Measurements from ENCODE around the gene C1QTNF12.

DNA sequence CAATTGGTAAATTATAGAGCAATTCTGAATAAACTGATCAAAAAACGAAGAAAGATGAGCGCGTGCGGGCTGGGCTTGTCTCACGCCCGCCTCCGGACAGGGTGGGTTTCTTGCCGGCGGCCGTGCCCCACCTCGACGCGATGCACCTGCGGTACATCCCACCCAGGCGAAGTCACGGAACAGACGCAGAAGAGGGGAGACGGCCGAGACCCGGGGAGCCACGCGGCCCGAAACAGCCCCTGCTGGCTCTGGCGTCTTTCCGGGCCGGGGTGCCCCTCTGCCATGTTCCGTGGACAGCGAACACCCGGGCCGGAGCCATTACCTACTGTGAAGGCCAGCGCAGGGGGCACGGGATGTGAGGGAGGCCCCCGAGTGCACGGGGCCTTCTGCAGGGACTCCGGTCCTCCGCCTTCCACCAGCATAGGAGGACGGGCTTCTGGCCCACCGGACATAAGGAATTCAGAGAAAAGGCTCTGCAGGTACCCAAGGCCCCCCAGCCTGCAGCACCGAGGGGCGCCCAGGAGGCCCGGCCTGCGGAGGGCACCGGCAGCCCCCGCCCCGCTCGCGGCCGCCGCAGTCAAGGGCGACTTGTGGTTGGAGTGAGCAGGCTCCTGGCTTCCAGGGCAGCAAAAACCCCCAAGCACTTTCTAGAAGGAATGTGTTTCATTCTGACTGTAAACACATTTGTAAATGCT is 7.6 kb upstream of the C1QTNF12 start:
- TF ChIP-seq EZH2 (IDR thresholded peaks at IDR 0.05; ENCODE audit: low read depth, low read length, severe bottlenecking) (no peak), MAX (IDR thresholded peaks at IDR 0.05) (no peak), TCF12 (IDR thresholded peaks at IDR 0.05; ENCODE audit: low read depth, low read length) (no peak), HDAC6 (IDR thresholded peaks at IDR 0.05; ENCODE audit: low read depth, low read length) (no peak), ATF2 (IDR thresholded peaks at IDR 0.05; ENCODE audit: low read length) (no peak)
- TF ChIP-seq, protein P1, sequence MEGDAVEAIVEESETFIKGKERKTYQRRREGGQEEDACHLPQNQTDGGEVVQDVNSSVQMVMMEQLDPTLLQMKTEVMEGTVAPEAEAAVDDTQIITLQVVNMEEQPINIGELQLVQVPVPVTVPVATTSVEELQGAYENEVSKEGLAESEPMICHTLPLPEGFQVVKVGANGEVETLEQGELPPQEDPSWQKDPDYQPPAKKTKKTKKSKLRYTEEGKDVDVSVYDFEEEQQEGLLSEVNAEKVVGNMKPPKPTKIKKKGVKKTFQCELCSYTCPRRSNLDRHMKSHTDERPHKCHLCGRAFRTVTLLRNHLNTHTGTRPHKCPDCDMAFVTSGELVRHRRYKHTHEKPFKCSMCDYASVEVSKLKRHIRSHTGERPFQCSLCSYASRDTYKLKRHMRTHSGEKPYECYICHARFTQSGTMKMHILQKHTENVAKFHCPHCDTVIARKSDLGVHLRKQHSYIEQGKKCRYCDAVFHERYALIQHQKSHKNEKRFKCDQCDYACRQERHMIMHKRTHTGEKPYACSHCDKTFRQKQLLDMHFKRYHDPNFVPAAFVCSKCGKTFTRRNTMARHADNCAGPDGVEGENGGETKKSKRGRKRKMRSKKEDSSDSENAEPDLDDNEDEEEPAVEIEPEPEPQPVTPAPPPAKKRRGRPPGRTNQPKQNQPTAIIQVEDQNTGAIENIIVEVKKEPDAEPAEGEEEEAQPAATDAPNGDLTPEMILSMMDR (IDR thresholded peaks at IDR 0.05; ENCODE audit: control extremely low read depth in 1 of 3, insufficient read depth in 1 of 3, low read depth in 1 of 3, low read length in 3 of 3): no peak
